SU-DHL-6 (cell line): ENCODE measurements around the gene ZCCHC3.
"Not testable (repeated sequence)": the region's sequence is repeated elsewhere in the genome, so short reads cannot be mapped to it uniquely, and the experiment has no call there.

Experiments
- H2AFZ ChIP-seq: fragments of 200-600 bp; sonication (generic); 2 replicates; pipeline ENCODE4 v1.6.1; 2014; ENCODE audit warnings: low read depth, mild to moderate bottlenecking, moderate library complexity, mixed read lengths, antibody characterized with exemption, low read length; ENCODE audit not compliant: severe bottlenecking
- H3F3A ChIP-seq: fragments of 200-600 bp; shearing (Covaris generic); 2 replicates; pipeline ENCODE4 v1.6.0; 2016; ENCODE audit warnings: antibody characterized with exemption, mild to moderate bottlenecking; ENCODE audit not compliant: insufficient read depth
- H3K27ac ChIP-seq: fragments of 200-600 bp; sonication (generic); 2 replicates; pipeline ENCODE4 v1.5.1; 2016; ENCODE audit warnings: low read depth, mild to moderate bottlenecking, low read length, moderate library complexity, mixed read lengths
- H3K27me3 ChIP-seq: fragments of 200-600 bp; sonication (generic), shearing (Covaris generic); 2 replicates; pipeline ENCODE4 v1.6.0; 2014; ENCODE audit warnings: mild to moderate bottlenecking, low read length
- H3K36me3 ChIP-seq: fragments of 200-600 bp; sonication (generic); 2 replicates; pipeline ENCODE4 v1.6.1; 2014; ENCODE audit warnings: mild to moderate bottlenecking, low read length, mixed read lengths
- H3K4me2 ChIP-seq: fragments of 300-600, 200-600 bp; shearing (Covaris generic), sonication (generic); 2 replicates; pipeline ENCODE4 v1.6.0; 2014; ENCODE audit warnings: low read length, low read depth, mild to moderate bottlenecking; ENCODE audit not compliant: poor library complexity, severe bottlenecking
- H3K4me3 ChIP-seq: fragments of 200-600 bp; sonication (generic); 2 replicates; pipeline ENCODE4 v1.5.1; 2014; ENCODE audit warnings: antibody characterized with exemption, low read length, mild to moderate bottlenecking, mixed read lengths; ENCODE audit not compliant: insufficient read depth, poor library complexity, severe bottlenecking
- H3K79me2 ChIP-seq: fragments of 200-600 bp; sonication (generic); 2 replicates; pipeline ENCODE4 v1.6.1; 2014; ENCODE audit warnings: mild to moderate bottlenecking, low read length, moderate library complexity; ENCODE audit not compliant: insufficient read depth
- H3K9ac ChIP-seq: fragments of 200-600 bp; sonication (generic); 2 replicates; pipeline ENCODE4 v1.7.0; 2014; ENCODE audit warnings: mild to moderate bottlenecking, low read length
- H3K9me2 ChIP-seq: fragments of 200-600 bp; sonication (generic); replicated peaks from 2 replicates; pipeline ENCODE4 v1.6.1; 2014; ENCODE audit warnings: low read length; ENCODE audit not compliant: insufficient read depth
- H3K9me3 ChIP-seq: fragments of 200-600 bp; sonication (generic); 2 replicates; pipeline ENCODE4 v1.6.1; 2014; ENCODE audit warnings: low read length, mixed read lengths; ENCODE audit not compliant: insufficient read depth
- H4K20me1 ChIP-seq: fragments of 200-600 bp; sonication (generic); 2 replicates; pipeline ENCODE4 v1.6.1; 2014; ENCODE audit warnings: low read depth, mild to moderate bottlenecking, antibody characterized with exemption, low read length, moderate library complexity, mixed read lengths
- CTCF ChIP-seq: fragments of 200-600 bp; sonication (generic); IDR thresholded peaks from one replicate; pipeline ENCODE4 v1.5.1; 2017; ENCODE audit warnings: antibody characterized with exemption, mild to moderate bottlenecking, low read length, moderate library complexity; ENCODE audit not compliant: insufficient read depth, poor library complexity, severe bottlenecking
- EZH2phosphoT487 ChIP-seq: fragments of 200-600 bp; sonication (generic), shearing (Covaris generic); conservative IDR thresholded peaks from 2 replicates; pipeline ENCODE4 v1.6.1; 2018; ENCODE audit warnings: mild to moderate bottlenecking, antibody characterized with exemption, low read length, moderate library complexity, mixed read lengths

ZCCHC3 gene

DNA sequence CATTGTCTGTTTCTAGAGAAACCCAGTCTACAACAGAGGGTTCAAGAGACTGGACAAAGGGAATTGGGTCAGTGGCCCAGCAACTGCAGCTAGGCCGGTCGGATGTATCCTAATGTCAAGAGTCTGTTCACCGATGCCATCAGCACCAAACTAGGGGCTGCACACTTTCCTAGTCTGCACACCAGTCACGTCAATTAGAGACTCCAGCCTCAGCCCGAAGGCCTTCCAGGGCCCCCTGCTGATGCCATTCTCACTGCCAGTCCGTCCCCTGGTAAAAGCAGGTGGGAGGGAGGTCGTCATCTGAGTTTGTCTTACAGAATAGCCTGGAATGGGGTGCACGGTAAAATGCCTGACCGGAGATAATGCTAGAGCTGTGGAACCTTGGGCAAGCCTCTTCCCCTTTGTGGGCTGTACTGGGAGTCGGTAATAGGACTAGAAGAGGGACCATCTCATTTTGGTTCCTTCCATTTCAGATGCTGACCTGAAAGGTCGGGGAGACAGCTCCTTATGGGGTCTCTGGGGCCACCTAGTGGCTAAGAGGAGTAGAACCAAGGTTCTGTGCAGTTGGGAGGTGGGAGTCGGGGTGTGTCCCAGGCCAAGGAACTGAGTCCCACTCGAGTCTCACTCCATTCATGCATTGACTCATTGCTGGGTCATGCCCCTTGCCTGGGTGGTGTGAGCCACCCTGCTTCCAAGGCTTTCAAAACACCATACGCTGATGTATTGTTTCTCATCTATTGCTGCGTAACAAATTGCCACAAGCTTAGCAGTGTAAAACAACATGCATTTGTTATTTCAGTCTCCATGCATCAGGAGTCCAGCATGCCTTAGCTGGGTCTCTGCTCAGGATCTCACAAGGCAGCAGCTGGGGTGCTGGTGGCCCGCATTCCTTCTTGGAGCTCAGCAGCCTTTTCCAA is 33.1 kb downstream of the ZCCHC3 start:
- H3K4me2 ChIP-seq, result no peak overlapping the region
- H3K4me3 ChIP-seq, result no peak overlapping the region
- H3K79me2 ChIP-seq, result peaks cover 11% of the 10 kb centered on the region; the same call in 1 of the 2 replicates
- no peaks in the 10 kb centered on the region for H3K9me3 ChIP-seq
- H3K9me2 ChIP-seq, result no peaks in the 10 kb centered on the region
- H3K9ac ChIP-seq, result no peak overlapping the region
- H4K20me1 ChIP-seq, result no peaks in the 10 kb centered on the region
- no peaks in the 10 kb centered on the region for H3K36me3 ChIP-seq
- peaks cover 22% of the 10 kb centered on the region for H3F3A ChIP-seq
- peak overlapping the region; percentile 6; the same call in 1 of the 2 replicates for H3K27ac ChIP-seq
- TF ChIP-seq CTCF, result peak; percentile 76
- no peak for TF ChIP-seq EZH2phosphoT487
- no peaks in the 10 kb centered on the region for H3K27me3 ChIP-seq
- H2AFZ ChIP-seq, result no peak overlapping the region

DNA sequence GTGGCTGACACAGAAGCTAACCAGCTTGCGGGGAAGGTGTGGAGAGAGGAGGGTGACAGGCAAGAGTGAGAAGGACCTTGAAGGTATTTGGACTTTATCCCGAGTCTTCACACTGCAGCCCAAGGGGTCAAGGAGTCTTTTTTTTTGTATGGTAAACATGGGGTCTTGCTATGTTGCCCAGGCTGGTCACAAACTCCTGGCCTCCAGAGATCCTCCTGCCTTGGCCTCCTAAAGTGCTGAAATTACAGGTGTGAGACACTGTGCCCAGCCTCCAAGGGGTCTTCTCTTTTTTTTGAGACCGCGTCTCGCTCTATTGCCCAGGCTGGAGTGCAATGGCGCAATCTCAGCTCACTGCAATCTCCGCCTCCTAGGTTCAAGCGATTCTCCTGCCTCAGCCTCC is 37.2 kb downstream of the ZCCHC3 start:
- no peak overlapping the region for H2AFZ ChIP-seq
- H3K27me3 ChIP-seq, result no peaks in the 10 kb centered on the region
- TF ChIP-seq CTCF (no peak), EZH2phosphoT487 (no peak)
- no peaks in the 10 kb centered on the region for H3K9me3 ChIP-seq
- H4K20me1 ChIP-seq, result no peaks in the 10 kb centered on the region
- no peaks in the 10 kb centered on the region for H3K36me3 ChIP-seq
- no peak overlapping the region for H3K27ac ChIP-seq
- no peak overlapping the region for H3K4me2 ChIP-seq
- H3K9ac ChIP-seq, result no peak overlapping the region
- H3K79me2 ChIP-seq, result no peaks in the 10 kb centered on the region
- H3K4me3 ChIP-seq, result no peak overlapping the region
- H3F3A ChIP-seq, result peaks cover under 1% of the 10 kb centered on the region; the same call in 1 of the 2 replicates
- H3K9me2 ChIP-seq, result no peaks in the 10 kb centered on the region

GRCh38 chr20:336040-336439 is 38.7 kb downstream of the ZCCHC3 start:
- not testable (repeated sequence) for H3K9ac ChIP-seq, H3K9me2 ChIP-seq, H2AFZ ChIP-seq, H3F3A ChIP-seq, H3K9me3 ChIP-seq, H3K4me2 ChIP-seq, H3K27ac ChIP-seq, H4K20me1 ChIP-seq, H3K27me3 ChIP-seq, H3K79me2 ChIP-seq, H3K36me3 ChIP-seq, H3K4me3 ChIP-seq

DNA sequence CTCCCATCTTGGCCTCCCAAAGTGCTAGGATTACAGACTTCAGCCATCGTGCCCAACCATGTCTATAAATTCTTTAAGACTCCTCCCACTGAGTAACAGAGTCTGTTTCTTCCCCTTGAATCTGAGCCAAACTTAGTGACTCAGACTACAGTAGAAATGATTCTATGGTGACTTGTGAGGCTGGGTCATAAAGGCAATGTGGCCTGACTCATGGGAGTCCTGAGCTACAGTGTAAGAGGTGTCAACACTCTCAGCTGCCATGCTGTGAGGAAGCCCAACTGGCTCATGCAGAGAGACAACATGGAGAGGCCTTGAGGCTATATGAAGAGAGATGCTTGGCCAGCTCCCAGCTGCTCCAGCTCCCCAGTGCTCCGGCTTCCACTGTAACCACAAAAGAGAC is 44.3 kb downstream of the ZCCHC3 start:
- Histone ChIP-seq H3K27ac (no peak overlapping the region), H3K4me3 (no peak overlapping the region), H3K4me2 (no peak overlapping the region), H3K9me3 (no peaks in the 10 kb centered on the region), H3K36me3 (no peaks in the 10 kb centered on the region), H3K9me2 (no peaks in the 10 kb centered on the region), H3K27me3 (no peaks in the 10 kb centered on the region), H3K9ac (no peak overlapping the region), H4K20me1 (no peaks in the 10 kb centered on the region), H3K79me2 (no peaks in the 10 kb centered on the region), H3F3A (no peaks in the 10 kb centered on the region), H2AFZ (no peak overlapping the region)
- TF ChIP-seq CTCF (no peak), EZH2phosphoT487 (no peak)
